Cardiac muscle cell (in vitro differentiated cells and primary cell): ENCODE data around the gene TTC33. TPM values are rescaled to one million over a fixed set of nuclear protein-coding genes. Genes with fewer than 3 reads are reported as not detected.
"Not testable (repeated sequence)": the region's sequence is repeated elsewhere in the genome, so short reads cannot be mapped to it uniquely, and the experiment has no call there.

Source experiments
- DNase-seq, 2 donors: peaks; one replicate each; pipeline versions ENCODE4 v3.0.0 to v3.0.0-alpha.2; 2010 to 2017; ENCODE audit warnings: low read depth in 1 of 2, low spot score in 1 of 2
- H3K27ac ChIP-seq: fragments of 200-600 bp; sonication (generic); 2 replicates; pipeline ENCODE4 v1.5.1; 2016
- H3K27me3 ChIP-seq: fragments of 200-600 bp; sonication (generic); 2 replicates; pipeline ENCODE4 v1.6.0; 2016; ENCODE audit warnings: control low read depth
- H3K36me3 ChIP-seq: fragments of 200-600 bp; sonication (generic); 2 replicates; pipeline ENCODE4 v1.5.1; 2016; ENCODE audit warnings: control low read depth
- H3K4me1 ChIP-seq: fragments of 200-600 bp; sonication (generic); 2 replicates; pipeline ENCODE4 v1.8.1; 2017; ENCODE audit warnings: low read depth, mild to moderate bottlenecking, mixed run types
- H3K4me3 ChIP-seq: fragments of 200-600 bp; sonication (generic); 2 replicates; pipeline ENCODE4 v1.5.1; 2016; ENCODE audit warnings: mild to moderate bottlenecking
- H3K9me3 ChIP-seq: fragments of 200-600 bp; sonication (generic); 2 replicates; pipeline ENCODE4 v1.5.1; 2017; ENCODE audit warnings: low read depth, mild to moderate bottlenecking, control low read depth
- polyA plus RNA-seq: library from polyadenylated mRNA; unstranded; fragments of >200 nt; fragmentation: Nextera tagmentation; extraction: Ambion mirVana; gene quantifications from 2 replicates; pipeline ENCODE4 v1.2.1, GENCODE V29; 2016
- total RNA-seq: library from RNA; depleted of rRNA; stranded (reverse); fragments of >200 nt; gene quantifications from 2 replicates; pipeline ENCODE4 v1.2.3, GENCODE V29; 2016
- TF ChIP-seq, protein P1 (sequence below): IDR thresholded peaks from 2 replicates; pipeline ENCODE4 v1.5.1; 2012; ENCODE audit warnings: low read depth, mild to moderate bottlenecking, low read length

TTC33 gene
- total and polyA plus RNA-seq, 2 experiments from 2014 or later, result 16.3 to 46.7 TPM

DNA sequence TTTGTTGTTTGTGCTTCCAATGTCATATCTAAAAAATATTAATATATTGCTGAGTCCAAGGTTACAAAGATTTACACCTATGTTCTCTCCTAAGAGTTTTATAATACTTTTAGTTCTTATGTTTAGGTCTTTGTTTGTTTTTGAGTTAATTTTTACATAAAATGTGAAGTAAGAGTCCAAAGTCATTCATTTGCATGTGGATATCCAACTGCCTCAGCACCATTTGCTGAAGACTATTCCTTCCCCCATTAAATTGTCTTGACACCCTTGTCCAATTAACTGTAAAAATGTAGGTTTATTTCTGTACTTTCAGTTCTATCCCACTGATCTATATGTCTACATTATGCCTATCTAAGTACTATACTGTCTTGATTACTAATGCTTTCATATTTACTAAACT, 35.7 kb downstream of the TTC33 start:
- no peaks in the 10 kb centered on the region for H3K4me1 ChIP-seq
- H3K9me3 ChIP-seq, result no peaks in the 10 kb centered on the region
- H3K4me3 ChIP-seq, result no peak overlapping the region
- H3K27me3 ChIP-seq, result no peaks in the 10 kb centered on the region
- no peak overlapping the region for H3K27ac ChIP-seq
- no peak for DNase-seq
- TF ChIP-seq, protein P1, sequence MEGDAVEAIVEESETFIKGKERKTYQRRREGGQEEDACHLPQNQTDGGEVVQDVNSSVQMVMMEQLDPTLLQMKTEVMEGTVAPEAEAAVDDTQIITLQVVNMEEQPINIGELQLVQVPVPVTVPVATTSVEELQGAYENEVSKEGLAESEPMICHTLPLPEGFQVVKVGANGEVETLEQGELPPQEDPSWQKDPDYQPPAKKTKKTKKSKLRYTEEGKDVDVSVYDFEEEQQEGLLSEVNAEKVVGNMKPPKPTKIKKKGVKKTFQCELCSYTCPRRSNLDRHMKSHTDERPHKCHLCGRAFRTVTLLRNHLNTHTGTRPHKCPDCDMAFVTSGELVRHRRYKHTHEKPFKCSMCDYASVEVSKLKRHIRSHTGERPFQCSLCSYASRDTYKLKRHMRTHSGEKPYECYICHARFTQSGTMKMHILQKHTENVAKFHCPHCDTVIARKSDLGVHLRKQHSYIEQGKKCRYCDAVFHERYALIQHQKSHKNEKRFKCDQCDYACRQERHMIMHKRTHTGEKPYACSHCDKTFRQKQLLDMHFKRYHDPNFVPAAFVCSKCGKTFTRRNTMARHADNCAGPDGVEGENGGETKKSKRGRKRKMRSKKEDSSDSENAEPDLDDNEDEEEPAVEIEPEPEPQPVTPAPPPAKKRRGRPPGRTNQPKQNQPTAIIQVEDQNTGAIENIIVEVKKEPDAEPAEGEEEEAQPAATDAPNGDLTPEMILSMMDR, result no peak
- H3K36me3 ChIP-seq, result peaks cover 3% of the 10 kb centered on the region

DNA sequence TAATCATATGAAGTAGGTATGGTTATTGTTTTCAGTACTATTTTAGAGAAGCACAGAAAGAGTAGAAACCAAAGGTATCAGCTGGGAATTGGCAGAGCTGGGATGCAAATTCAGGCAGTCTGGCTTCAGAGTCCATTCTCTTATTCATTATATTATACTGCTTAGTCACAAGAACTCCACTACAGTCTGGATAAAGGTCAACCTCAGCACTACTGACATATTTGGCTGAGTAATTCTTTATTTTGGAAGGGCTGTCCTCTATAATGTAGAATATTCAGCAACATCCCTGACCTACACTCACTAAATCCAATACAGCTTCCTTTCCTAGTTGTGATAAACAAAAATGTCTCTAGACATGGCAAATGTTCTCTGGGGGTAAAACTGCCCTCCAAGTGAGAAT, 38.5 kb downstream of the TTC33 start:
- Histone ChIP-seq H3K27ac (no peak overlapping the region), H3K4me3 (no peak overlapping the region), H3K4me1 (no peaks in the 10 kb centered on the region), H3K27me3 (no peaks in the 10 kb centered on the region), H3K9me3 (no peaks in the 10 kb centered on the region), H3K36me3 (peaks cover 3% of the 10 kb centered on the region)
- TF ChIP-seq, protein P1, result no peak
- peak in 1 of 2 donors; percentile 66 for DNase-seq

- DNase-seq, result no peak
- TF ChIP-seq, protein P1, result no peak
- Histone ChIP-seq H3K4me3 (no peak overlapping the region), H3K27ac (no peak overlapping the region), H3K4me1 (no peaks in the 10 kb centered on the region), H3K9me3 (no peaks in the 10 kb centered on the region), H3K27me3 (no peaks in the 10 kb centered on the region), H3K36me3 (peaks cover 3% of the 10 kb centered on the region)
Observed at GRCh38 chr5:40716590-40716989, 39.2 kb downstream of the TTC33 start.

DNA sequence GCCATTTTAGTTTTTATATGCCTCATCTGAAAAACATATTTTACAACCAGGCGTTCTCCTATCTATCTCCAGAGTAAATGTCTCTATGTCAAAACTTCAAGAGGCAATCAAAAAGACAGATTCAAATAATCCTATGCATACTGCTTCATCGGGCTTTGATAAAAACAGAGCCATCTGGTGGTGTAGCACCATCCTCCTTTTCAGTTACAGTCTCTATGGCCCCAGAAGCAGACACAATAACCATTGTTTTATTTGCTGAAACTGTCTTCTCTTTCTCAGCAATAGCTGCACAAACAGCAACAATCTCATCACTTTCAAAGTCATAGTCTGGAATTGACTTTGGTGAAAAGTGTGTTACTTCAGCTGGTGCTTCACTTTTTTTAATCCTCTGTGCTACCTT, 39.8 kb downstream of the TTC33 start:
- TF ChIP-seq, protein P1, result peak; percentile 34
- peaks cover 3% of the 10 kb centered on the region for H3K36me3 ChIP-seq
- no peak overlapping the region for H3K27ac ChIP-seq
- no peaks in the 10 kb centered on the region for H3K9me3 ChIP-seq
- no peaks in the 10 kb centered on the region for H3K4me1 ChIP-seq
- no peak overlapping the region for H3K4me3 ChIP-seq
- H3K27me3 ChIP-seq, result no peaks in the 10 kb centered on the region
- DNase-seq, result peak in 1 of 2 donors; percentile 21

- no peak overlapping the region for H3K4me3 ChIP-seq
- DNase-seq, result no peak
- TF ChIP-seq, protein P1, result no peak
Observed at GRCh38 chr5:40714001-40714400, 41.8 kb downstream of the TTC33 start.

DNA sequence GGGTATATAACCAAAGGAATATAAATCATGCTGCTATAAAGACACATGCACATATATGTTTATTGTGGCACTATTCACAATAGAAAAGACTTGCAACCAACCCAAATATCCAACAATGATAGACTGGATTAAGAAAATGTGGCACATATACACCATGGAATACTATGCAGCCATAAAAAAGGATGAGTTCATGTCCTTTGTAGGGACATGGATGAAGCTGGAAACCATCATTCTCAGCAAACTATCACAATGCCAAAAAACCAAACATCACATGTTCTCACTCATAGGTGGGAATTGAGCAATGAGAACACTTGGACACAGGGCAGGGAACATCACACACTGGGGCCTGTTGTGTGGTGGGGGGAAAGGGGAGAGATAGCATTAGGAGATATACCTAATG, 45.2 kb downstream of the TTC33 start:
- not testable (repeated sequence) for H3K36me3 ChIP-seq, H3K4me1 ChIP-seq, H3K27ac ChIP-seq, H3K4me3 ChIP-seq, H3K9me3 ChIP-seq, DNase-seq, H3K27me3 ChIP-seq

More at GRCh38 chr5:40714001-40714400, 41.8 kb downstream of the TTC33 start:
- Histone ChIP-seq H3K4me1 (no peaks in the 10 kb centered on the region), H3K27ac (no peak overlapping the region), H3K27me3 (no peaks in the 10 kb centered on the region), H3K9me3 (no peaks in the 10 kb centered on the region), H3K36me3 (no peaks in the 10 kb centered on the region)

DNA sequence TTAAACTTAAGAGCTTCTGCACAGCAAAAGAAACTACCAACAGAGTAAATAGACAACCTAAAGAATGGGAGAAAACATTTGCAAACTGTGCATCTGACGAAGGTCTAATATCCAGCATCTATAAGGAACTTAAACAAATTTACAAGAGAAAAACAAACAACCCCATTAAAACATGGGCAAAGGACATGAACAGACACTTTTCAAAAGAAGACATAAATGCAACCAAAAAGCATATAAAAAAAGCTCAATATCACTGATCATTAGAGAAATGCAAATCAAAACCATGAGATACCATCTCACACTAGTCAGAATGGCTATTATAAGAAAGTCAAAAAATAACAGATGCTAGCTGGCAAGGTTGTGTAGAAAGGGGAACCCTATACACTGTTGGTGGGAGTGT, 50.3 kb downstream of the TTC33 start:
- not testable (repeated sequence) for DNase-seq, H3K27me3 ChIP-seq, H3K4me3 ChIP-seq, H3K27ac ChIP-seq, H3K36me3 ChIP-seq, H3K9me3 ChIP-seq, H3K4me1 ChIP-seq

- not testable (repeated sequence) for DNase-seq, H3K27me3 ChIP-seq, H3K36me3 ChIP-seq, H3K9me3 ChIP-seq, H3K4me3 ChIP-seq, H3K4me1 ChIP-seq, H3K27ac ChIP-seq
Observed at GRCh38 chr5:40702027-40702426, 53.7 kb downstream of the TTC33 start.
